Esophagus muscularis mucosa (tissue), 4 donors: ENCODE data around the gene ARRB2. TPM values are rescaled to one million over a fixed set of nuclear protein-coding genes. Genes with fewer than 3 reads are reported as not detected.

ENCODE experiments used
- DNase-seq: peaks from one replicate; pipeline ENCODE4 v3.0.0-alpha.2; 2017; ENCODE audit errors: extremely low spot score
- H3K27ac ChIP-seq, 4 donors: fragments of 200-600 bp; sonication (generic); replicated peaks in 1 of 4; 1 replicate in 3 of 4; 2 replicates in 1 of 4; pipeline ENCODE4 v1.5.1; 2016 to 2019; ENCODE audit warnings: mild to moderate bottlenecking in 1 of 4
- H3K27me3 ChIP-seq, 4 donors: fragments of 200-600 bp; sonication (generic); one replicate each; pipeline versions ENCODE4 v1.5.1 to v1.6.0; 2016 to 2019
- H3K36me3 ChIP-seq, 4 donors: fragments of 200-600 bp; sonication (generic); one replicate each; pipeline ENCODE4 v1.5.1; 2016 to 2019
- H3K4me1 ChIP-seq, 4 donors: fragments of 200-600 bp; sonication (generic); one replicate each; pipeline ENCODE4 v1.5.1; 2016 to 2019
- H3K4me3 ChIP-seq, 4 donors: fragments of 200-600 bp; sonication (generic); 1 replicate in 2 of 4; 2 replicates in 2 of 4; pipeline ENCODE4 v1.5.1; 2016 to 2019; ENCODE audit warnings: mild to moderate bottlenecking in 4 of 4, moderate library complexity in 1 of 4
- H3K9me3 ChIP-seq, 4 donors: fragments of 200-600 bp; sonication (generic); 1 replicate in 3 of 4; 2 replicates in 1 of 4; pipeline ENCODE4 v1.5.1; 2016 to 2019
- EP300 ChIP-seq: sonication (generic); formaldehyde crosslinking; IDR thresholded peaks from one replicate; pipeline ENCODE4 v1.6.1; 2017; ENCODE audit warnings: antibody characterized with exemption
- POLR2A ChIP-seq: fragments of 450-650 bp; IDR thresholded peaks from one replicate; pipeline ENCODE4 v1.6.1; 2017; ENCODE audit warnings: antibody characterized with exemption, moderate library complexity, mild to moderate bottlenecking, low read depth
- POLR2AphosphoS5 ChIP-seq, 2 donors: sonication (generic); formaldehyde crosslinking; IDR thresholded peaks; one replicate each; pipeline ENCODE4 v1.6.1; 2017; ENCODE audit warnings: antibody characterized with exemption in 2 of 2
- WGBS: methylation state at CpG from one replicate; pipeline ENCODE4 v1.1.5; 2018; 5-methylcytosine and 5-hydroxymethylcytosine counted together
- intact Hi-C: fragments of 100-400 bp; cut with DNase I; formaldehyde crosslinking; loops from one replicate; pipeline ENCODE4 v1.15.1; 2023
- total RNA-seq, 4 donors: library from RNA; depleted of rRNA; stranded (reverse); fragments of >200 nt; gene quantifications; one replicate each; pipeline versions ENCODE4 v1.1.0 to v1.2.1, GENCODE V29; 2016
- TF ChIP-seq, protein P1 (sequence below), 3 experiments: fragments of 200-600 bp in 2 of 3; fragments of 450-650 bp in 1 of 3; sonication (generic) in 2 of 3; IDR thresholded peaks; one replicate each; pipeline ENCODE4 v1.5.1; 2017 to 2019; ENCODE audit warnings: antibody characterized with exemption in 3 of 3, mild to moderate bottlenecking in 2 of 3, moderate library complexity in 1 of 3

Gene ARRB2
- total RNA-seq, 4 donors from 2014 or later = 25.4 to 41.4 (median 31.4) TPM

DNA sequence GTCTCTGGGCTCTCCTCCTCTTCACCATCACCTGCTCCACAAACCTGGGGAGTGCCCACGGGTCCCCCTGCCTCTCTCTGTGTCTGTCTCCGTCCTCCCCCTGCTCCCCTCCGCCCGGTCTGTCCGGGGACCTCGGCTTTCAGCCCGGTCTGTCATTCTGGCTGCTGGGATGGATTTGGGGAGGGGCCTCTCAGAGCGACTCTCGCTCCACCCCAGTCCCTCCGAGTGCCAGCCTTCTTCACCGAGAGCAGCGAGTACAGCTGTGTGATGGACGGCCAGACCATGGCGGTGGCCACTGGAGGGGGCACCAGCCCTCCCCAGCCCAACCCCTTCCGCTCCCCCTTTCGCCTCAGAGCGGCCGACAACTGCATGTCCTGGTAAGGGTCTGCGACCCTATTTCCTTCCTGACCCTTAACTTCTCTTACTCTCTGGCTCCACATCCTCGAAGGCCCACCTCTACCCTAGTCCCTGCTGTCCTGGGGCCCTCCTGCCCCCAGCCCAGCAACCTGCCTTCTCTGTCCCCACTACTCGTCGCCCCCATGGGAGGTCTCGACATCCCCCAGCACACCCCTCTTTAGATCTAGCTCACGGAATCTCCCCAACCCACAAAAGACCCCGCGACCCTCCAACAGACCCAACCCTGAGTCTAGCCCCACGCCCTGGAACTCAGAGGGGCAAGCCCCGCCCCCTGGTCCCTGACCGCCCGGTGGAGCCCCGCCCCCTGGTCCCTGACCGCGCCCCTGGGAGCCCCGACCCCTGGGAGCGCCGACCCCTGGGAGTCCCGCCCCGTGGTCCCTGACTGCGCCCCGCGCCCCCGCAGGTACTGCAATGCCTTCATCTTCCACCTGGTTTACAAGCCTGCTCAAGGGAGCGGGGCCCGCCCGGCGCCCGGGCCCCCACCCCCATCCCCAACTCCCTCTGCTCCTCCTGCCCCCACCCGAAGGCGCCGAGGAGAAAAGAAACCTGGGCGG is 34.9 kb downstream of the ARRB2 start:
- intact Hi-C loops = no loop called here
- Histone ChIP-seq H3K4me3 (no peak overlapping the region), H3K9me3 (no peaks in the 10 kb centered on the region), H3K27ac (no peak overlapping the region), H3K27me3 (peaks cover 0 to 62% (median 16%) of the 10 kb centered on the region in 4 donors), H3K4me1 (peaks cover 0 to 13% (median 11%) of the 10 kb centered on the region in 4 donors), H3K36me3 (no peaks in the 10 kb centered on the region)
- DNase-seq = no peak
- TF ChIP-seq, protein P1, sequence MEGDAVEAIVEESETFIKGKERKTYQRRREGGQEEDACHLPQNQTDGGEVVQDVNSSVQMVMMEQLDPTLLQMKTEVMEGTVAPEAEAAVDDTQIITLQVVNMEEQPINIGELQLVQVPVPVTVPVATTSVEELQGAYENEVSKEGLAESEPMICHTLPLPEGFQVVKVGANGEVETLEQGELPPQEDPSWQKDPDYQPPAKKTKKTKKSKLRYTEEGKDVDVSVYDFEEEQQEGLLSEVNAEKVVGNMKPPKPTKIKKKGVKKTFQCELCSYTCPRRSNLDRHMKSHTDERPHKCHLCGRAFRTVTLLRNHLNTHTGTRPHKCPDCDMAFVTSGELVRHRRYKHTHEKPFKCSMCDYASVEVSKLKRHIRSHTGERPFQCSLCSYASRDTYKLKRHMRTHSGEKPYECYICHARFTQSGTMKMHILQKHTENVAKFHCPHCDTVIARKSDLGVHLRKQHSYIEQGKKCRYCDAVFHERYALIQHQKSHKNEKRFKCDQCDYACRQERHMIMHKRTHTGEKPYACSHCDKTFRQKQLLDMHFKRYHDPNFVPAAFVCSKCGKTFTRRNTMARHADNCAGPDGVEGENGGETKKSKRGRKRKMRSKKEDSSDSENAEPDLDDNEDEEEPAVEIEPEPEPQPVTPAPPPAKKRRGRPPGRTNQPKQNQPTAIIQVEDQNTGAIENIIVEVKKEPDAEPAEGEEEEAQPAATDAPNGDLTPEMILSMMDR (IDR thresholded peaks at IDR 0.05) = no peak
- TF ChIP-seq POLR2A = no peak
- no peak for TF ChIP-seq EP300
- TF ChIP-seq POLR2AphosphoS5 (IDR thresholded peaks at IDR 0.05) = no peak
- 11% methylated on average over 26 of the region's 51 CpGs for whole genome bisulfite sequencing

GRCh38 chr17:4747847-4748246 is 37.4 kb downstream of the ARRB2 start:
- intact Hi-C loops = no loop called here
- WGBS = 40% methylated on average over 5 of the region's 5 CpGs
- Histone ChIP-seq H3K36me3 (no peaks in the 10 kb centered on the region), H3K4me1 (peaks cover 0 to 13% (median 11%) of the 10 kb centered on the region in 4 donors), H3K9me3 (no peaks in the 10 kb centered on the region), H3K27ac (no peak overlapping the region), H3K4me3 (no peak overlapping the region), H3K27me3 (peaks cover 0 to 83% (median 16%) of the 10 kb centered on the region in 4 donors)
- TF ChIP-seq, protein P1 (IDR thresholded peaks at IDR 0.05) = no peak
- TF ChIP-seq POLR2AphosphoS5 (IDR thresholded peaks at IDR 0.05) = peak in 1 of 2 donors; percentile 22
- no peak for DNase-seq

- Histone ChIP-seq H3K4me3 (no peak overlapping the region), H3K9me3 (no peaks in the 10 kb centered on the region), H3K27ac (no peak overlapping the region), H3K4me1 (peaks cover 0 to 13% (median 11%) of the 10 kb centered on the region in 4 donors), H3K27me3 (peaks cover 0 to 84% (median 16%) of the 10 kb centered on the region in 4 donors), H3K36me3 (no peaks in the 10 kb centered on the region)
- TF ChIP-seq, protein P1 (IDR thresholded peaks at IDR 0.05) = no peak
- no peak for TF ChIP-seq POLR2AphosphoS5 (IDR thresholded peaks at IDR 0.05)
- no peak for TF ChIP-seq POLR2A
- TF ChIP-seq EP300 = no peak
- WGBS = 54% methylated on average over 4 of the region's 4 CpGs
- no peak for DNase-seq
- intact Hi-C loops = no loop called here
Measured at GRCh38 chr17:4748686-4749085, 38.3 kb downstream of the ARRB2 start.

GRCh38 chr17:4750606-4751005 is 40.2 kb downstream of the ARRB2 start:
- Histone ChIP-seq H3K36me3 (no peaks in the 10 kb centered on the region), H3K4me1 (peaks cover 0 to 3% (median 2%) of the 10 kb centered on the region in 4 donors), H3K27ac (no peak overlapping the region), H3K27me3 (peaks cover 0 to 81% (median 5%) of the 10 kb centered on the region in 4 donors), H3K9me3 (no peaks in the 10 kb centered on the region), H3K4me3 (no peak overlapping the region)
- 46% methylated on average over 3 of the region's 3 CpGs for WGBS
- DNase-seq = no peak
- intact Hi-C loops = no loop called here
- no peak for TF ChIP-seq POLR2AphosphoS5 (IDR thresholded peaks at IDR 0.05)
- TF ChIP-seq EP300 = no peak

GRCh38 chr17:4751932-4752331 is 41.5 kb downstream of the ARRB2 start:
- 64% methylated on average over 5 of the region's 5 CpGs for WGBS
- H3K27me3 ChIP-seq = peaks cover 0 to 71% (median 3%) of the 10 kb centered on the region in 4 donors
- H3K4me3 ChIP-seq = no peak overlapping the region
- no peak overlapping the region for H3K27ac ChIP-seq
- H3K36me3 ChIP-seq = no peaks in the 10 kb centered on the region
- no peaks in the 10 kb centered on the region for H3K9me3 ChIP-seq
- H3K4me1 ChIP-seq = no peaks in the 10 kb centered on the region
- TF ChIP-seq, protein P1 (IDR thresholded peaks at IDR 0.05) = no peak
- TF ChIP-seq EP300 = no peak
- no peak for TF ChIP-seq POLR2A
- TF ChIP-seq POLR2AphosphoS5 (IDR thresholded peaks at IDR 0.05) = no peak
- no peak for DNase-seq
- intact Hi-C loops = no loop called here
